Glutamatergic neuron (in vitro differentiated cells): ENCODE data around the gene KLF16. TPM values are rescaled to one million over a fixed set of nuclear protein-coding genes. Genes with fewer than 3 reads are reported as not detected.
"Not testable (repeated sequence)": the region's sequence is repeated elsewhere in the genome, so short reads cannot be mapped to it uniquely, and the experiment has no call there.

Source experiments
- DNase-seq: peaks from one replicate; pipeline ENCODE4 v3.0.0; 2022
- H3K27ac Mint-ChIP-seq: one replicate; pipeline ENCODE4 v1.8.0; 2020; ENCODE audit warnings: mild to moderate bottlenecking, mixed read lengths, inconsistent platforms; ENCODE audit not compliant: unreplicated experiment
- H3K27me3 Mint-ChIP-seq: one replicate; pipeline ENCODE4 v1.8.0; 2020; ENCODE audit warnings: mild to moderate bottlenecking, moderate library complexity, mixed read lengths, inconsistent platforms; ENCODE audit not compliant: unreplicated experiment
- H3K36me3 Mint-ChIP-seq: one replicate; pipeline ENCODE4 v1.8.0; 2020; ENCODE audit warnings: mild to moderate bottlenecking, mixed read lengths, inconsistent platforms; ENCODE audit not compliant: unreplicated experiment
- H3K4me1 Mint-ChIP-seq: one replicate; pipeline ENCODE4 v1.8.0; 2020; ENCODE audit warnings: mild to moderate bottlenecking, low read depth, mixed read lengths, inconsistent platforms; ENCODE audit not compliant: unreplicated experiment
- H3K4me3 Mint-ChIP-seq: one replicate; pipeline ENCODE4 v1.8.0; 2020; ENCODE audit warnings: mild to moderate bottlenecking, mixed read lengths, inconsistent platforms; ENCODE audit not compliant: unreplicated experiment
- H3K9me3 Mint-ChIP-seq: one replicate; pipeline ENCODE4 v1.8.0; 2020; ENCODE audit warnings: mild to moderate bottlenecking, moderate library complexity, mixed read lengths, inconsistent platforms; ENCODE audit not compliant: unreplicated experiment
- total RNA-seq: library from RNA; stranded (reverse); fragmentation: NEBNext Ultra II Directional; extraction: Animal tissue kit (Norgen Biotek cat#: 25700); gene quantifications from one replicate; pipeline ENCODE4 v1.2.1, GENCODE V29; 2021; ENCODE audit not compliant: unreplicated experiment
- TF ChIP-seq, protein P1 (sequence below): fragments of 200-600 bp; sonication (generic); IDR thresholded peaks from one replicate; pipeline ENCODE4 v1.5.0; 2021; ENCODE audit not compliant: partially characterized antibody, unreplicated experiment

KLF16 gene
- total RNA-seq, 1 donor from 2014 or later: 30.6 TPM

DNA sequence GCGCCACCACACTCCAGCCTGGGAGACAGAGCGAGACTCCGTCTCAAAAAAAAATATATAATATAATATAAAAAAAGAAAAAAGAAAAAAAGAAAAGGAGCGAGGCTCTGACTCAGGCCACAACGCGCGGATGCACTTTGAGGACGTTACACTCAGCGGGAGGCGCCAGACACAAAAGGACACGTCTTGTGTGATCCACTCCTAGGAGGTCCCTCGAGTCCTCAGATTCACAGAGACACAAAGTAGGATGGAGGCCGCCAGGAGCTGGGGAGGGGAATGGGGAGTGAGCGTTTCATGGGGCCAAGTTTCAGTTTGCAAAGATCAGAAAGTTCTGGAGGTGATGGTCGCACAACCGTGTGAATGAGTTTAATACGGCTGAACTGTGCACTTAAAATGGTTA lies 30.4 kb upstream of the KLF16 start:
- DNase-seq: no peak
- H3K27me3 Mint-ChIP-seq: peaks cover 4% of the 10 kb centered on the region
- H3K9me3 Mint-ChIP-seq: peaks cover 2% of the 10 kb centered on the region
- no peaks in the 10 kb centered on the region for H3K36me3 Mint-ChIP-seq
- H3K4me1 Mint-ChIP-seq: peaks cover 2% of the 10 kb centered on the region
- no peak overlapping the region for H3K27ac Mint-ChIP-seq
- H3K4me3 Mint-ChIP-seq: no peak overlapping the region
- TF ChIP-seq, protein P1, sequence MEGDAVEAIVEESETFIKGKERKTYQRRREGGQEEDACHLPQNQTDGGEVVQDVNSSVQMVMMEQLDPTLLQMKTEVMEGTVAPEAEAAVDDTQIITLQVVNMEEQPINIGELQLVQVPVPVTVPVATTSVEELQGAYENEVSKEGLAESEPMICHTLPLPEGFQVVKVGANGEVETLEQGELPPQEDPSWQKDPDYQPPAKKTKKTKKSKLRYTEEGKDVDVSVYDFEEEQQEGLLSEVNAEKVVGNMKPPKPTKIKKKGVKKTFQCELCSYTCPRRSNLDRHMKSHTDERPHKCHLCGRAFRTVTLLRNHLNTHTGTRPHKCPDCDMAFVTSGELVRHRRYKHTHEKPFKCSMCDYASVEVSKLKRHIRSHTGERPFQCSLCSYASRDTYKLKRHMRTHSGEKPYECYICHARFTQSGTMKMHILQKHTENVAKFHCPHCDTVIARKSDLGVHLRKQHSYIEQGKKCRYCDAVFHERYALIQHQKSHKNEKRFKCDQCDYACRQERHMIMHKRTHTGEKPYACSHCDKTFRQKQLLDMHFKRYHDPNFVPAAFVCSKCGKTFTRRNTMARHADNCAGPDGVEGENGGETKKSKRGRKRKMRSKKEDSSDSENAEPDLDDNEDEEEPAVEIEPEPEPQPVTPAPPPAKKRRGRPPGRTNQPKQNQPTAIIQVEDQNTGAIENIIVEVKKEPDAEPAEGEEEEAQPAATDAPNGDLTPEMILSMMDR: no peak

DNA sequence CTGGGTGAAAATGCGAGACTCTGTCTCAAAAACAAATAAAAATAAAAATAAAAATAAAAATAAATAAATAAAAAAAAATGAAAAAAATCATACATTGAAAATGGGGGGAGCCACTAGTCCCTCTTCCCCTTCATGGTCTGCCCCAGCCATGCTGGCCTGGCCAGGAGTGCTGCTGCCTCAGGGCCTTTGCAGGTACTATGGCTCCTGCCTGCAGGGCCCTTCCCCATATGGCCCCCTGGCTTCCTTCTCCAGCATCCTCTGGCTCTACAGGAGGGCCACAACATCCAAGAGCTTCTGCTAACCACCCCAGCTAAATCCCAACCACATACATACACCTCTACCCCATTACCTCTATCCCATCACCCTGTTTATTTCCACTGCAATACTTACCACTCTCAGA lies 26.5 kb upstream of the KLF16 start:
- TF ChIP-seq, protein P1: no peak
- DNase-seq: no peak
- Mint-ChIP-seq H3K27me3 (peaks cover 4% of the 10 kb centered on the region), H3K4me3 (no peak overlapping the region), H3K9me3 (no peaks in the 10 kb centered on the region), H3K27ac (no peak overlapping the region), H3K4me1 (peaks cover 3% of the 10 kb centered on the region), H3K36me3 (no peaks in the 10 kb centered on the region)

DNA sequence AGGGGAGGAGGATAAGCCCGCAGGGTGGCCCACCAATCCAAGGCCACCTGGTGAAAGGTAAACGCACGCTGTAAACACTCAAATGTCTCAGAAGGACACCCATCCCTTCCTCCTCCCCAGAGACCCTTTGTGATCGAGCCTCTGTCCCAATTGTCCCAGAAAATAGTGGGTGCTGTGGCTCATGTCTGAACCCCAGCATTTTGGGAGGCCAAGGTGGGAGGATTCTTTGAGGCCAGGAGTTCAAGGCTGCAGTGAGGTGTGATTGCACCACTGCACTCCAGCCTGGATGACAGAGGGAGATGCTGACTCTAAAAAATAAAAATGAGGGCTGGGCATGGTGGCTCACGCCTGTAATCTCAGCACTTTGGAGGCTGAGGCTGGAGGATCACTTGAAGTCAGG lies 25.0 kb upstream of the KLF16 start:
- TF ChIP-seq, protein P1: no peak
- H3K36me3 Mint-ChIP-seq: no peaks in the 10 kb centered on the region
- peaks cover 7% of the 10 kb centered on the region for H3K27me3 Mint-ChIP-seq
- peaks cover 3% of the 10 kb centered on the region for H3K9me3 Mint-ChIP-seq
- peaks cover 14% of the 10 kb centered on the region for H3K4me1 Mint-ChIP-seq
- no peak overlapping the region for H3K4me3 Mint-ChIP-seq
- no peak for DNase-seq
- H3K27ac Mint-ChIP-seq: no peak overlapping the region

DNA sequence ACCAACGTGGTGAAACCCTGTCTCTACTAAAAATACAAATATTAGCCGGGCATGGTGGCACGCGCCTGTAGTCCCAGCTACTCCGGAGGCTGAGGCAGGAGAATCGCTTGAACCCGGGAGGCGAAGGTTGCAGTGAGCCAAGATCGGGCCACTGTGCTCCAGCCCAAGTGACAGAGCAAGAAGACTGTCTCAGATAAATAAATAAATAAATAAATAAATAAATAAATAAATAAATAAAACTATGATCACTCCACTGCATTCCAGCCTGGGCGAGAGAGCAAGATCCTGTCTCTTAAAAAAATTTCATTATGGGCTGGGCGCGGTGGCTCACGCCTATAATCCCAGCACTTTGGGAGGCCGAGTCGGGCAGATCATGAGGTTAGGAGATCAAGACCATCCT lies 23.0 kb upstream of the KLF16 start:
- not testable (repeated sequence) for H3K27me3 Mint-ChIP-seq, H3K9me3 Mint-ChIP-seq, H3K36me3 Mint-ChIP-seq, H3K27ac Mint-ChIP-seq, H3K4me3 Mint-ChIP-seq, DNase-seq
- peaks cover 26% of the 10 kb centered on the region for H3K4me1 Mint-ChIP-seq

DNA sequence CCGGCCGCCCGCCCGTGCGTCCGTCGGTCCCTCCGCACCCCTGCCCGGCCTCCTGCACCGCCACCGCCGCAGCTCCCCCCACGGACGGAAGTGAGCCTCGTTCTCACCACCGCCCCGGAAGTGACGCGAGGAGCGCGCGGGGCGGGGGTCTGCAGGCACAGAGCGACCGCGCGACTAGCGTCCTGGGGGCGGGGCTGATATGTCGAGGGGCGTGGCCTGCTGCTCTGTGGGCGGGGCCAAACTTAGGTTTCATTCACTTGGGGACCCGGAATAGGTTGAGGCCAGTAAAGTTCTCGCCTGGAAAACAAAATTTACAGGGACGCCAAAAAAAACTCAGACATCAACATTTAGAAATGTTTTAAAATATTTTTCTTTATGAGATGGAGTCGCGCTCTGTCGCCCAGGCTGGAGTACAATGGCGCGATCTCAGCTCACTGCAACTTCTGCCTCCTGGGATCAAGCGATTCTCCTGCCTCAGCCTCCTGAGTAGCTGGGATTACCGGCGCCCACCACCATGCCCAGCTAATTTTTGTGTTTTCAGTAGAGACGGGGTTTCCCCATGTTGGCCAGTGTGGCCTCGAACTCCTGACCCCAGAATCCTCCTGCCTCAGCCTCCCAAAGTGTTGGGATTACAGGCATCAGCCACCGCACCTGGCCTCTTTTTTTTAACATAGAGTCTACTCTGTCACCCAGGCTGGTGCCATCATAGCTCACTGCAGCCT lies 22.2 kb upstream of the KLF16 start, which contains the start of gene ABHD17A:
Gene ABHD17A (minus strand): TSS at position 99 of the 722 bp plus-strand sequence. CDS start 3,930 bp downstream, outside the sequence.
- Mint-ChIP-seq H3K27ac (peak within 1 kb of the TSS; percentile 85), H3K4me1 (peaks cover 26% of the 10 kb centered on the region), H3K4me3 (peak within 1 kb of the TSS; percentile 99)
- DNase-seq: peak; percentile 93
- not testable (repeated sequence) for H3K9me3 Mint-ChIP-seq, H3K27me3 Mint-ChIP-seq, H3K36me3 Mint-ChIP-seq

DNA sequence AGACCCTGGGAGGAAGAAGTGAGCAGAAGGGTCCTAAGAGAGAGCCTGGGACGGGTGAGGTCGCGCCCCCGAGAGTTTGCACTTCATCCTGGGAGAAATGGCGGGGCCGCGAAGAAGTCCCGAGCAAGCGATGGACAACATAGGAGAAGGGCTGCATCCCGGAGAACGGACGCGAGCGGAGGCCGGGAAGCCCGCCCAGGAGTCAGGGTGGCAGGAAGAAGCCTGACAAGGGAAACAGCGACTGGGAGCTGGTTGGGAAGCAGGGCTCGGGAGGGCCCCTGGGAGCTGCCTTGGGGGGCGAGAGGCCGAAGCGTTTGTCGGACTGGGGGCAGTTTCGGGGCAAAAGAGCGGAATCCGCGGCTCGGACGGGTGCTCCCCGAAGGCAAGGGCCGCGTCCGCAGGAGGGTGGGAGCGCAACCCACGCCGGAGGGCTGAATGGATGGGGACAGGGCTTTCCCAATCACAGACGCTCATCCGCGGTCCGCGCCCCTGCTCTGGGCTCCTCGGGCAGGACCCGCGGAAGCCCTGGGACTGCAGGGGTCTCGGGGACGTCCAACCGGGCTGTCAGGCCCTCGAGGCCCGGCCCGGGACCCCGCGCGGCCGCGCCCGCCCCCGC lies 21.4 kb upstream of the KLF16 start:
- peak overlapping the region; percentile 99 for H3K4me3 Mint-ChIP-seq
- H3K9me3 Mint-ChIP-seq: peaks cover 4% of the 10 kb centered on the region
- TF ChIP-seq, protein P1: no peak
- no peaks in the 10 kb centered on the region for H3K36me3 Mint-ChIP-seq
- peaks cover 4% of the 10 kb centered on the region for H3K27me3 Mint-ChIP-seq
- peak overlapping the region; percentile 85 for H3K27ac Mint-ChIP-seq
- peaks cover 26% of the 10 kb centered on the region for H3K4me1 Mint-ChIP-seq
- no peak for DNase-seq
